SK-N-SH treated with all-trans-retinoic acid at 6 μM for 48 hours (cell line): ENCODE data around the gene GAK.

Source experiments
- CREB5 ChIP-seq: fragments of 250-450 bp; sonication (Bioruptor Pico); IDR thresholded peaks from 2 replicates; pipeline ENCODE4 v1.5.1; 2020; ENCODE audit warnings: low read depth, mild to moderate bottlenecking, moderate library complexity
- ESRRG ChIP-seq: fragments of 250-450 bp; sonication (Bioruptor Pico); IDR thresholded peaks from 2 replicates; pipeline ENCODE4 v1.6.1; 2021; ENCODE audit warnings: mild to moderate bottlenecking
- OSR1 ChIP-seq: fragments of 250-450 bp; sonication (Bioruptor Pico); IDR thresholded peaks from 2 replicates; pipeline ENCODE4 v1.8.0; 2022; ENCODE audit warnings: moderate library complexity, mild to moderate bottlenecking, inconsistent platforms
- PPARA ChIP-seq: fragments of 250-450 bp; sonication (Bioruptor Pico); IDR thresholded peaks from 2 replicates; pipeline ENCODE4 v1.5.0; 2020; ENCODE audit warnings: mild to moderate bottlenecking, borderline replicate concordance
- RARB ChIP-seq: fragments of 250-450 bp; sonication (Bioruptor Pico); IDR thresholded peaks from 2 replicates; pipeline ENCODE4 v1.8.0; 2021; ENCODE audit warnings: mild to moderate bottlenecking, moderate library complexity
- ZFP30 ChIP-seq: fragments of 450-650 bp; formaldehyde crosslinking; IDR thresholded peaks from 2 replicates; pipeline ENCODE4 v1.5.0; 2022; ENCODE audit warnings: mild to moderate bottlenecking, moderate library complexity
- ZNF565 ChIP-seq: fragments of 450-650 bp; formaldehyde crosslinking; conservative IDR thresholded peaks from 2 replicates; pipeline ENCODE4 v1.5.0; 2020; ENCODE audit warnings: low read depth, mild to moderate bottlenecking, moderate library complexity
- ZNF8 ChIP-seq: fragments of 450-650 bp; formaldehyde crosslinking; IDR thresholded peaks from 2 replicates; pipeline ENCODE4 v1.5.0; 2020; ENCODE audit warnings: mild to moderate bottlenecking, moderate library complexity

- TF ChIP-seq ESRRG (CRISPR knock-in tag) (no peak), ZFP30 (CRISPR knock-in tag) (no peak), RARB (no peak), ZNF8 (CRISPR knock-in tag) (no peak), PPARA (CRISPR knock-in tag) (no peak), OSR1 (CRISPR knock-in tag) (no peak), ZNF565 (no peak), CREB5 (CRISPR knock-in tag) (no peak)
Observed at GRCh38 chr4:871484-871883, 60.6 kb downstream of the GAK start.
